GM12878 (cell line): ENCODE data around the gene ZDHHC1. TPM values are rescaled to one million over a fixed set of nuclear protein-coding genes. Genes with fewer than 3 reads are reported as not detected.

ENCODE experiments used
- BHLHE40 ChIP-seq, 2 experiments: fragments of 450-650 bp in 1 of 2; IDR thresholded peaks; 2 replicates each; pipeline ENCODE4 v1.6.1; 2011 to 2017; ENCODE audit warnings: low read depth in 2 of 2, borderline replicate concordance in 1 of 2, improper control_type of control experiment in 1 of 2, low read length in 1 of 2, mild to moderate bottlenecking in 1 of 2
- CREM ChIP-seq: IDR thresholded peaks from 2 replicates; pipeline ENCODE4 v1.6.1; 2014; ENCODE audit warnings: antibody characterized with exemption, low read depth
- EP300 ChIP-seq, 2 experiments: fragments of 150-350 bp in 1 of 2; IDR thresholded peaks; 2 replicates each; pipeline ENCODE4 v1.6.1; 2011 to 2012; ENCODE audit warnings: low read depth in 2 of 2, low read length in 2 of 2, borderline replicate concordance in 1 of 2, improper control_type of control experiment in 1 of 2, inconsistent platforms in 1 of 2; ENCODE audit not compliant: control insufficient read depth in 1 of 2
- FOXM1 ChIP-seq: IDR thresholded peaks from 2 replicates; pipeline ENCODE4 v1.6.1; 2012; ENCODE audit warnings: low read depth, mild to moderate bottlenecking, inconsistent platforms, low read length, moderate library complexity
- HCFC1 ChIP-seq: fragments of 150-350 bp; IDR thresholded peaks from 2 replicates; pipeline ENCODE4 v1.6.1; 2014; ENCODE audit warnings: low read length
- MXI1 ChIP-seq: fragments of 150-350 bp; IDR thresholded peaks from 2 replicates; pipeline ENCODE4 v1.6.1; 2011; ENCODE audit warnings: low read depth, mild to moderate bottlenecking, inconsistent platforms, low read length, improper control_type of control experiment
- RAD21 ChIP-seq: IDR thresholded peaks from 2 replicates; pipeline ENCODE4 v1.6.1; 2011; ENCODE audit warnings: mild to moderate bottlenecking, low read depth, low read length, moderate library complexity; ENCODE audit not compliant: insufficient read depth
- SMARCA5 ChIP-seq: fragments of 450-650 bp; IDR thresholded peaks from 2 replicates; pipeline ENCODE4 v1.6.1; 2017; ENCODE audit warnings: mild to moderate bottlenecking
- SMC3 ChIP-seq: IDR thresholded peaks from 2 replicates; pipeline ENCODE4 v1.6.1; 2011; ENCODE audit warnings: low read length, improper control_type of control experiment, borderline replicate concordance
- ZBED1 ChIP-seq: IDR thresholded peaks from 2 replicates; pipeline ENCODE4 v1.6.1; 2016; ENCODE audit warnings: borderline replicate concordance
- polyA plus RNA-seq, 11 experiments: library from polyadenylated mRNA; depleted of rRNA in 4 of 11; unstranded in 6 of 11; stranded (reverse) in 5 of 11; fragments of >200 nt; fragmentation: Nextera tagmentation in 4 of 11; fragmentation: Illumina TruSeq in 1 of 11; extraction: Ambion mirVana in 4 of 11; extraction: Trizol in 1 of 11; gene quantifications; 1 replicate in 1 of 11; 2 replicates in 10 of 11; pipeline versions ENCODE4 v1.2.1 to v1.2.3, GENCODE V29; 2011 to 2016; ENCODE audit warnings: inconsistent platforms in 2 of 11, missing spikeins in 2 of 11, low read depth in 1 of 11
- total RNA-seq, 4 experiments: library from RNA; depleted of rRNA in 3 of 4; stranded (reverse); fragments of >200 nt in 3 of 4; fragmentation: Illumina TruSeq in 1 of 4; extraction: Trizol in 1 of 4; gene quantifications; 2 replicates each; pipeline versions ENCODE4 v1.2.1 to v1.2.3, GENCODE V29; 2013 to 2021
- TF ChIP-seq, protein P1 (sequence below), 3 experiments: IDR thresholded peaks in 2 of 3; conservative IDR thresholded peaks in 1 of 3; 2 replicates each; pipeline ENCODE4 v1.5.1; 2011; ENCODE audit warnings: low read depth in 3 of 3, low read length in 3 of 3, mild to moderate bottlenecking in 3 of 3, control low read depth in 2 of 3, moderate library complexity in 2 of 3, inconsistent platforms in 1 of 3, mixed read lengths in 1 of 3; ENCODE audit not compliant: control insufficient read depth in 2 of 3, insufficient read depth in 1 of 3; ENCODE audit errors: extremely low read depth in 1 of 3
- TF ChIP-seq, protein P2 (sequence below): fragments of 450-650 bp; IDR thresholded peaks from 2 replicates; pipeline ENCODE4 v1.6.1; 2017; ENCODE audit warnings: mild to moderate bottlenecking, low read depth, inconsistent platforms; ENCODE audit not compliant: poor library complexity, severe bottlenecking

The ZDHHC1 gene
- total and polyA plus RNA-seq, 10 of the 15 experiments (the other 5 are each of a cell fraction or from before 2014, with no cell fraction given), result 0.07 to 1.2 (median 0.66) TPM; not detected in 2

DNA sequence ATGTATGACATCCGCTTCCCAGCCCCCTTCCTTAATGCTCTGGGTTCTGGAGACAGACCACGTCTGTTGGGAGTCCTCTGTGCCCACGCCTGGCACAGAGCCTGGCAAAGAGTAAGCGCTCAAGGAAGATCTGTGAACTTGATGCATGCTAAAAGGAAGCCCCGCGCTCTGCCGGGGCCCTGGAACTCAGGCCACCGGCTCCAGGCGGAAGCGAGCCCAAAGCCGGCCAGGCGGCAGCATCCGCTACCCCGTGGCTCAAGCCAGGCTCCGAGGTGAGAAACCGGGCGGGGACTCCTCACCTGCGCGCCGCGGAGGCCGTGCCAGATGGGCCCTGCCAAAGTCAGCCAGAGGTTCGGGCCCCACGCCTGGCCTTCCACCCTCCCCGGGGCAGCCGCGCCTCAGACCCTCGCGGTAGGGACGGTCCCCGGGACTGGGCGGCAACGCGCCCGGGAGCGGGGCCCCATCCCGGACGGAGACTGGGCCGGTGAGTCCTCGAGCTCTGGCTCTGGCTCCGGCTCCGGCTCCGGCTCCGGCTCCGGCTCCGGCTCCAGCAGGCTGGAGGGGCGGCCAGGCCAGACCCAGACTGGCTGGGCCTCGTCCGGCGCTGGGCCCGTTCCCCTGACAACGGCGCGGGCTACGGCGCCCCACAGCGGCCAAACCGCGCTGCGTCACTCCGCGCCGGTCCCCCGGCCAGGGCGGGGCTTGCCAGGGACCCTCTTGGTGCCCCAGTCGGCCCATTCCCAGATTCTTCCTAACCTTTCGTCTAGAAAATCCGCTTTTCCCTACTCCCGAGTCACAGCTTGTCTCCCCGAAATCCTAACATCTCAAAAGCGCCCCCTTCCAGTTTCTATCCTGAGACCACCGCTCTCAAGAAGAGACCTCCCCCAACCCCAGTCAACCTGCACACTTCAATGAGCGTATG is at the start of gene ZDHHC1 (continued):
- TF ChIP-seq, protein P1, sequence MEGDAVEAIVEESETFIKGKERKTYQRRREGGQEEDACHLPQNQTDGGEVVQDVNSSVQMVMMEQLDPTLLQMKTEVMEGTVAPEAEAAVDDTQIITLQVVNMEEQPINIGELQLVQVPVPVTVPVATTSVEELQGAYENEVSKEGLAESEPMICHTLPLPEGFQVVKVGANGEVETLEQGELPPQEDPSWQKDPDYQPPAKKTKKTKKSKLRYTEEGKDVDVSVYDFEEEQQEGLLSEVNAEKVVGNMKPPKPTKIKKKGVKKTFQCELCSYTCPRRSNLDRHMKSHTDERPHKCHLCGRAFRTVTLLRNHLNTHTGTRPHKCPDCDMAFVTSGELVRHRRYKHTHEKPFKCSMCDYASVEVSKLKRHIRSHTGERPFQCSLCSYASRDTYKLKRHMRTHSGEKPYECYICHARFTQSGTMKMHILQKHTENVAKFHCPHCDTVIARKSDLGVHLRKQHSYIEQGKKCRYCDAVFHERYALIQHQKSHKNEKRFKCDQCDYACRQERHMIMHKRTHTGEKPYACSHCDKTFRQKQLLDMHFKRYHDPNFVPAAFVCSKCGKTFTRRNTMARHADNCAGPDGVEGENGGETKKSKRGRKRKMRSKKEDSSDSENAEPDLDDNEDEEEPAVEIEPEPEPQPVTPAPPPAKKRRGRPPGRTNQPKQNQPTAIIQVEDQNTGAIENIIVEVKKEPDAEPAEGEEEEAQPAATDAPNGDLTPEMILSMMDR (IDR thresholded peaks at IDR 0.05 in 2 of 3, conservative IDR thresholded peaks at IDR 0.05 in 1 of 3; ENCODE audit: control insufficient read depth in 2 of 3, extremely low read depth in 1 of 3, insufficient read depth in 1 of 3, low read depth in 3 of 3, low read length in 3 of 3), result peak; percentile 44 to 60 (median 48); a peak in 5 of 6 replicates
- 0 out of 2 replicates have a peak, but pooled peaks have one; percentile 28 for TF ChIP-seq HCFC1
- TF ChIP-seq SMARCA5, result peak; percentile 64; the same call in 1 of the 2 replicates
- peak; percentile 38; the same call in 1 of the 2 replicates for TF ChIP-seq CREM
- TF ChIP-seq EP300 (IDR thresholded peaks at IDR 0.05; ENCODE audit: borderline replicate concordance in 1 of 2, control insufficient read depth in 1 of 2, low read depth in 2 of 2, low read length in 2 of 2), result no peak
- TF ChIP-seq, protein P2, sequence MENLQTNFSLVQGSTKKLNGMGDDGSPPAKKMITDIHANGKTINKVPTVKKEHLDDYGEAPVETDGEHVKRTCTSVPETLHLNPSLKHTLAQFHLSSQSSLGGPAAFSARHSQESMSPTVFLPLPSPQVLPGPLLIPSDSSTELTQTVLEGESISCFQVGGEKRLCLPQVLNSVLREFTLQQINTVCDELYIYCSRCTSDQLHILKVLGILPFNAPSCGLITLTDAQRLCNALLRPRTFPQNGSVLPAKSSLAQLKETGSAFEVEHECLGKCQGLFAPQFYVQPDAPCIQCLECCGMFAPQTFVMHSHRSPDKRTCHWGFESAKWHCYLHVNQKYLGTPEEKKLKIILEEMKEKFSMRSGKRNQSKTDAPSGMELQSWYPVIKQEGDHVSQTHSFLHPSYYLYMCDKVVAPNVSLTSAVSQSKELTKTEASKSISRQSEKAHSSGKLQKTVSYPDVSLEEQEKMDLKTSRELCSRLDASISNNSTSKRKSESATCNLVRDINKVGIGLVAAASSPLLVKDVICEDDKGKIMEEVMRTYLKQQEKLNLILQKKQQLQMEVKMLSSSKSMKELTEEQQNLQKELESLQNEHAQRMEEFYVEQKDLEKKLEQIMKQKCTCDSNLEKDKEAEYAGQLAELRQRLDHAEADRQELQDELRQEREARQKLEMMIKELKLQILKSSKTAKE, result no peak
- TF ChIP-seq RAD21, result peak; percentile 41
- TF ChIP-seq FOXM1, result no peak
- TF ChIP-seq BHLHE40 (IDR thresholded peaks at IDR 0.05; ENCODE audit: borderline replicate concordance in 1 of 2, low read depth in 2 of 2, low read length in 1 of 2), result peak in 1 of 2 experiments; percentile 10; a peak in 1 of 4 replicates
- peak; percentile 71; the same call in 1 of the 2 replicates for TF ChIP-seq MXI1
- TF ChIP-seq ZBED1, result no peak
- peak; percentile 24; the same call in 1 of the 2 replicates for TF ChIP-seq SMC3
